GM13977 (cell line): ENCODE data around the gene CCDC149.

Experiments used
- DNase-seq: peaks from one replicate; pipeline ENCODE4 v3.0.0; 2012; ENCODE audit warnings: low spot score
- in situ Hi-C: fragments of 300-500 bp; cut with MboI; formaldehyde crosslinking; loops from one replicate; pipeline ENCODE4 v1.12.0; 2022; ENCODE audit warnings: low sequenced_read_pairs, low pct_unique_long_range_greater_than_20kb, mixed read lengths, inconsistent platforms; ENCODE audit not compliant: unreplicated experiment
- TF ChIP-seq, protein P1 (sequence below): IDR thresholded peaks from 2 replicates; pipeline ENCODE4 v1.5.1; 2012; ENCODE audit warnings: mild to moderate bottlenecking, control low read depth; ENCODE audit not compliant: insufficient read depth; ENCODE audit errors: extremely low read depth, missing control alignments

CCDC149 gene

DNA sequence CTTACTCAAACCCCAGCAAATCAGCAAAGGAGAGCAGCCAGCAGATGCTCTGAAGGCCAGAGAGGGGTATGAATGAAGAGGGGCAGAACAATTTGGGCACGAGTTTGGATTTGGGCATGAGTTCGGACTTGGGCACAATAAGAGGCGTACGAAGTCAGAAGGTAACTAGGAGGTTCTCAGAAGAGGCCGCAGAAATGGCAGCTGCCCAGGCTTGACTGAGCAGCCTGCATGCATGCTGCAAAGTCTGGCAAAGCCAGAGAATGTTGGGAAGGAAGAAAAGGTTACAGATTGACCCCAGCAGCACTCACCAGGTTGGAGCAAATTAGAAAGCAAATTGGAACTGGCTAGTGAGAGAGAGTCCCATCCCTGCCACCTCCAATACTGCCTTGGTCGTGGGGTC, 15.2 kb downstream of the CCDC149 start:
- DNase-seq: no peak
- TF ChIP-seq, protein P1, sequence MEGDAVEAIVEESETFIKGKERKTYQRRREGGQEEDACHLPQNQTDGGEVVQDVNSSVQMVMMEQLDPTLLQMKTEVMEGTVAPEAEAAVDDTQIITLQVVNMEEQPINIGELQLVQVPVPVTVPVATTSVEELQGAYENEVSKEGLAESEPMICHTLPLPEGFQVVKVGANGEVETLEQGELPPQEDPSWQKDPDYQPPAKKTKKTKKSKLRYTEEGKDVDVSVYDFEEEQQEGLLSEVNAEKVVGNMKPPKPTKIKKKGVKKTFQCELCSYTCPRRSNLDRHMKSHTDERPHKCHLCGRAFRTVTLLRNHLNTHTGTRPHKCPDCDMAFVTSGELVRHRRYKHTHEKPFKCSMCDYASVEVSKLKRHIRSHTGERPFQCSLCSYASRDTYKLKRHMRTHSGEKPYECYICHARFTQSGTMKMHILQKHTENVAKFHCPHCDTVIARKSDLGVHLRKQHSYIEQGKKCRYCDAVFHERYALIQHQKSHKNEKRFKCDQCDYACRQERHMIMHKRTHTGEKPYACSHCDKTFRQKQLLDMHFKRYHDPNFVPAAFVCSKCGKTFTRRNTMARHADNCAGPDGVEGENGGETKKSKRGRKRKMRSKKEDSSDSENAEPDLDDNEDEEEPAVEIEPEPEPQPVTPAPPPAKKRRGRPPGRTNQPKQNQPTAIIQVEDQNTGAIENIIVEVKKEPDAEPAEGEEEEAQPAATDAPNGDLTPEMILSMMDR: no peak
- in situ Hi-C loops: no loop called here

DNA sequence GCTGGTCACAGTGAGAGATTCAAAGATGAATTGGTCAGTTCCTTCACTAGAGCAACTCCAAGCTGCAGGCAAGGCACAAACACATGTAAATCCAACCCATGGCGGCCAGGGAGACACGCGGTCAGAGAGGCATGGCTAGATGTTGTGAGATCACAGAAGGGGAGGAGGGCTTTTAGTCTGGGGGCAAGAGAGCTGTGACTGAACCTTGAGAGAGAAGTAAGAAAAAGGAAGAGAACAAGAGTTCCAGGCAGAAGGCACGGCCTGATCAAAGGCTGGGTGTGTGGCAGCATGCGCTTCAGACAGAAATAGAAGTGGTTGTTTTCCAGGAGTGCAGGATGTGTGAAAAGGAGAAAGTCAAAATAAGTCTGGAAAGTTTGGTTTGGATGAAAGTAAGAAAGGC, 15.9 kb downstream of the CCDC149 start:
- TF ChIP-seq, protein P1: no peak
- in situ Hi-C loops: no loop called here
- no peak for DNase-seq

DNA sequence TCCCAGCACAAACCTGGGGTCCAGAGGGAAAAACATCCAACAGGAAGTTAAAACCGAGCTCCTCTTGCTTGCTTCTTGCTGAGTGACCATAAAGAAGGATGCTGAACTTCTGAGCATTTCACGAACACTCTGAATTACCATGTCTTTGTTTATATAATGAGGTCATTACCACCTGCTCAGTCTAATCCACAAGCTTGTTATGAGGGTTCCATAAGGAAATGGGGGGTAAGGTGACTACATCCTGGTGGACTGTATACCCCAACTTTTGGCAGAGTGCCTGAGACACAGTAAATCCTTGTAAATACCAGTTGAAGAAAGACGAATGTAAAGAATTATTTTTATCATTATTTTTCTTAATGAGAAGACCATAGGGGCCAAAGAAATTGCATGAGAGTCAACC, 16.8 kb downstream of the CCDC149 start:
- TF ChIP-seq, protein P1: no peak
- no peak for DNase-seq
- in situ Hi-C loops: no loop called here

DNA sequence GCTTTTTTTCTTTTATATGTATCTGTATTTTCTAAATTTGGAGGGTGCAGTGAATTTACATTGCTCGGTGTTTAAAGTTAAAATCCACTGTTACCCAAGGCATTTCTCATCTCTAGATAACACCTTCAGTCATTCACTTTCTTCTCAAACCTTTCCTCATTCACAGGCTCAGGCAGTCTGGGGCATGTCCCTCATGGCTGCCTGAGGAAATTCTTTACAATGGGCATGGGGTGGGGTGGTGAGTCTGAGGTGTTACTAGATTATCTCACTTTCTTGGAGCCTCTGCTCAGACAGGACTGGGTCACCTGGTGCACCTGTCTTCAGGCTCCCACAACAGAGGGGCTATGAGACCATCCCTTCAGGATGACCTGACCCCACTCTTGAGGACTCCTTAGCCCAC, 17.4 kb downstream of the CCDC149 start:
- DNase-seq: no peak
- in situ Hi-C loops: no loop called here
- TF ChIP-seq, protein P1: no peak

DNA sequence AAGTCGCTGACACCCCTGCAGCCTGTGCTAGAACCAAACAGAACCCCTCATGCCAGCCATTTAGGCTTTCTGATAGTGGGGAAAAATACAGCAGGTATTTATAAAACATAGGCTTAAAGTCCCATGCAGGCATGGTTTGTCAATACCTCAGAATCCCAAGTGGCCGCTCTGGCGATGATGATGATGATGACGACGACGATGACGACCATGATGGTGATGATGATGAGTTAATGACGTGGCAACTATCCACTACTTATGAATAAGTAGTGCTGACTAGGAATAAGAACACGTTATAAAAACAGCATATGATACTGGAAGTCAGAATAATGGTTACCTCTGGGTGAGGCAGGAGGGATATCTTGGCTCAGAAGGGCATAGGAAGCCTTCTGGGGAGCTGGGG, 18.0 kb downstream of the CCDC149 start:
- in situ Hi-C loops: no loop called here
- TF ChIP-seq, protein P1: no peak
- no peak for DNase-seq

DNA sequence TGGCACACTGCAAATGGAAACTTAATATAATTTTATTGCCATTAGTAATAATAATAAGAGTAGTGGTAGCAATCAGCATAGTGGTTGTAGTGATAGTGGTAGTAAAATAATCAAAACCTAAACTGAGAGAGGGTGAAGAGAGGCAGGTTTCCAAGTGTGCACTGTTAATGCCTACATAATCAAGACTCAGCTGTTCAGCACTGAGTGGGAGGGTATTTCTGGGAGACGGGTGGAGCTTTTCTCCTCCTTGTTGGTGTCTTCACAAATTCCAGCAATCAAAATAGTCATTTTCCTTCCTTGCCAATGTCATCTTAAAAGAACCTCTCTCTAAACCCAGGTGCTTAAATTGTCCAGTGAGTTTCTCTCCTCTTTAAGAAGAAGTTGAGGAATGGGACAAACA, 18.6 kb downstream of the CCDC149 start:
- TF ChIP-seq, protein P1: no peak
- DNase-seq: no peak
- in situ Hi-C loops: no loop called here

DNA sequence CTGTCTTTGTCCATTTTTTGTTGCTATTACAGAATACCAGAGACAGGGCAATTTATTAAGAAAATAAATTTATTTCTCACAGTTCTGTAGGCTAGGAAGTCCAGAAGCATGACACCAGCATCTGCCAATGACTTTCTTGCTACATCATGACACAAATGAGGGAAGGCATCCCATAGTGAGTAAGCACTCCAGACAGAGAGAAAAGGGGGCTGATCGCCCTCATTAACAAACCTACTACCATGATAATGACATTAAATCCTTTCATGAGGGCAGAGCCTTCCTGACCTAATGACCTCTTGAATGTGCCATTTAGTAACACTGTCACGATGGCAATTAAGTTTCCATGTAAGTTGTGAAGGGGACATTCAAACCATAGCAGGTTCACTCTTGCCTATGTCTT, 20.1 kb downstream of the CCDC149 start:
- TF ChIP-seq, protein P1: no peak
- in situ Hi-C loops: no loop called here
- no peak for DNase-seq
